ENCODE results near the gene ZC2HC1B. TPM values are rescaled to one million over a fixed set of nuclear protein-coding genes. Genes with fewer than 3 reads are reported as not detected.

ZC2HC1B gene
- total and polyA plus RNA-seq, 9 of the 15 experiments (the other 6 are each of a cell fraction or from before 2014, with no cell fraction given): not detected

DNA sequence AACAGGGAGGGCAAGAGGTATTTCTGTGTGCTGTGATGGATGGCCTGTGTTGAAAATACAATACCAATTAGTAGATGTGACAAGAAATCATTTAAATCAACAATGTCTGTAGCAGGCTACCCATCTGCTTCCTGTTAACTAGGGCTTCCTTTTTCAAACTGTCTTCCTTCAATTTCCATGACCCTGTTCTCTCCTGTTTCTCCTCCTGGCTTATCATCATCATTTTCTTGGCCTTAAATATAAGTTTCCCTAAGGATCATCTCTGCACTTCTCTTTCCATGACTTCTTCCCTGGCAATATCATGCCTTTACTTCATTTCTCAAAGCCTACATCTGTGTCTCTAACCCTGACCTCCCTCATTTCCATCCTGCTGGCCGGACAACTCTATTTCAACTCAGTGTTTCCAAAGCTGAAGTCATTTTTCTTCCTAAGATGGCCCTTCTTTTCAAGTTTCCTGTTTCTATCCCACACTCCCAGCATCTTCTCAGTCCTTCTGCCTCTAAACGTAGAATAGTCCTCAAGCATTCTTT lies 18.2 kb downstream of the ZC2HC1B start:
- Histone ChIP-seq H3K9me1 (ENCODE audit: control insufficient read depth, insufficient read depth, low read length) (no peaks in the 10 kb centered on the region), H3K9ac (ENCODE audit: insufficient read depth in 1 of 2, low read depth in 2 of 2, low read length in 2 of 2) (no peak overlapping the region), H3K79me2 (ENCODE audit: control insufficient read depth, insufficient read depth, low read length) (no peaks in the 10 kb centered on the region), H3K4me3 (no peak overlapping the region), H3K4me2 (ENCODE audit: insufficient read depth, low read length) (no peak overlapping the region), H2AFZ (ENCODE audit: low read depth, low read length) (no peak overlapping the region), H4K20me1 (replicated peaks; ENCODE audit: control insufficient read depth, insufficient read depth, low read length) (no peaks in the 10 kb centered on the region), H3K9me3 (replicated peaks; ENCODE audit: control insufficient read depth, insufficient read depth, low read depth, low read length) (no peaks in the 10 kb centered on the region), H3K4me1 (replicated peaks in 1 of 2; ENCODE audit: control insufficient read depth in 2 of 2, insufficient read depth in 2 of 2, low read length in 2 of 2) (no peaks in the 10 kb centered on the region), H3K27me3 (ENCODE audit: control insufficient read depth in 2 of 2, insufficient read depth in 2 of 2, low read length in 2 of 2) (no peaks in the 10 kb centered on the region), H3K27ac (ENCODE audit: extremely low read depth, low read depth, low read length) (no peak overlapping the region), H3K36me3 (ENCODE audit: control insufficient read depth, insufficient read depth, low read length) (no peaks in the 10 kb centered on the region)
- BruUV-seq (replicated peaks): no TSS peak
- ChIA-PET CTCF (ENCODE audit: low intra/inter-chr PET ratio) (no interaction called here), POLR2A (no interaction called here)
- intact Hi-C loops (cut with micrococcal nuclease) (no loop called here), in situ Hi-C loops (cut with MboI) (no loop called here)
- FAIRE-seq: no peak
- no peak for ATAC-seq
- DNase-seq (ENCODE audit: extremely low read depth in 1 of 4, low spot score in 3 of 4): no peak
- WGBS (ENCODE audit: insufficient coverage, low coverage, missing lambda C conversion rate): 10% methylated on average over 2 of the region's 2 CpGs
- TF ChIP-seq RHOXF2B (CRISPR knock-in tag; conservative IDR thresholded peaks at IDR 0.05) (no peak), ZNF316 (IDR thresholded peaks at IDR 0.05) (no peak), SMAD1 (IDR thresholded peaks at IDR 0.05; ENCODE audit: low read depth, low read length, partially characterized antibody) (no peak), SRSF9 (IDR thresholded peaks at IDR 0.05; ENCODE audit: borderline replicate concordance, low read depth, low read length) (no peak), LEF1 (IDR thresholded peaks at IDR 0.05) (no peak), WHSC1 (IDR thresholded peaks at IDR 0.05; ENCODE audit: low read length) (no peak), HNRNPUL1 (IDR thresholded peaks at IDR 0.05; ENCODE audit: low read length) (no peak), NEUROD1 (IDR thresholded peaks at IDR 0.05; ENCODE audit: borderline replicate concordance, low read depth, low read length, partially characterized antibody) (no peak), ZNF311 (CRISPR knock-in tag; IDR thresholded peaks at IDR 0.05) (no peak)
- TF ChIP-seq, protein P1, sequence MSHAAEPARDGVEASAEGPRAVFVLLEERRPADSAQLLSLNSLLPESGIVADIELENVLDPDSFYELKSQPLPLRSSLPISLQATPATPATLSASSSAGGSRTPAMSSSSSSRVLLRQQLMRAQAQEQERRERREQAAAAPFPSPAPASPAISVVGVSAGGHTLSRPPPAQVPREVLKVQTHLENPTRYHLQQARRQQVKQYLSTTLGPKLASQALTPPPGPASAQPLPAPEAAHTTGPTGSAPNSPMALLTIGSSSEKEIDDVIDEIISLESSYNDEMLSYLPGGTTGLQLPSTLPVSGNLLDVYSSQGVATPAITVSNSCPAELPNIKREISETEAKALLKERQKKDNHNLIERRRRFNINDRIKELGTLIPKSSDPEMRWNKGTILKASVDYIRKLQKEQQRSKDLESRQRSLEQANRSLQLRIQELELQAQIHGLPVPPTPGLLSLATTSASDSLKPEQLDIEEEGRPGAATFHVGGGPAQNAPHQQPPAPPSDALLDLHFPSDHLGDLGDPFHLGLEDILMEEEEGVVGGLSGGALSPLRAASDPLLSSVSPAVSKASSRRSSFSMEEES (CRISPR knock-in tag; IDR thresholded peaks at IDR 0.05): no peak
- TF ChIP-seq, protein P2, sequence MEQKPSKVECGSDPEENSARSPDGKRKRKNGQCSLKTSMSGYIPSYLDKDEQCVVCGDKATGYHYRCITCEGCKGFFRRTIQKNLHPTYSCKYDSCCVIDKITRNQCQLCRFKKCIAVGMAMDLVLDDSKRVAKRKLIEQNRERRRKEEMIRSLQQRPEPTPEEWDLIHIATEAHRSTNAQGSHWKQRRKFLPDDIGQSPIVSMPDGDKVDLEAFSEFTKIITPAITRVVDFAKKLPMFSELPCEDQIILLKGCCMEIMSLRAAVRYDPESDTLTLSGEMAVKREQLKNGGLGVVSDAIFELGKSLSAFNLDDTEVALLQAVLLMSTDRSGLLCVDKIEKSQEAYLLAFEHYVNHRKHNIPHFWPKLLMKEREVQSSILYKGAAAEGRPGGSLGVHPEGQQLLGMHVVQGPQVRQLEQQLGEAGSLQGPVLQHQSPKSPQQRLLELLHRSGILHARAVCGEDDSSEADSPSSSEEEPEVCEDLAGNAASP (IDR thresholded peaks at IDR 0.05): no peak

Data from K562 (cell line).